RWPE1 (cell line): ENCODE measurements around the gene GRK3.
"Not testable (repeated sequence)": the region's sequence is repeated elsewhere in the genome, so short reads cannot be mapped to it uniquely, and the experiment has no call there.

ENCODE experiments used
- CTCF ChIA-PET: fragments of 350-600 bp; sonication (Branson Sonifier 250); formaldehyde crosslinking; extraction: SDS; loops from one replicate; lab custom pipeline; 2021; lab: Yijun Ruan, JAX
- POLR2A ChIA-PET: fragments of 400-600 bp; formaldehyde crosslinking; extraction: SDS; loops from one replicate; lab custom pipeline; 2020; ENCODE audit warnings: antibody characterized with exemption; ENCODE audit not compliant: low non-redundant PET; lab: Yijun Ruan, JAX
- DNase-seq: peaks from one replicate; pipeline ENCODE4 v3.0.0; 2012; ENCODE audit warnings: low spot score
- H3K27ac ChIP-seq: fragments of 450-650 bp; 2 replicates; pipeline ENCODE4 v1.5.1; 2017
- CTCF ChIP-seq: fragments of 450-650 bp; conservative IDR thresholded peaks from 2 replicates; pipeline ENCODE4 v1.5.1; 2017; ENCODE audit warnings: low read depth, mild to moderate bottlenecking

GRK3 gene

GRCh38 chr22:25621986-25622385 is 57.5 kb downstream of the GRK3 start:
- DNase-seq = no peak
- no peak overlapping the region for H3K27ac ChIP-seq
- no peak for TF ChIP-seq CTCF
- CTCF ChIA-PET = no interaction called here
- POLR2A ChIA-PET = no interaction called here

- no peak for TF ChIP-seq CTCF
- no peak overlapping the region for H3K27ac ChIP-seq
- DNase-seq = no peak
- ChIA-PET CTCF (interaction anchor here (0.6 kb wide), 1 partner anchor 722 kb away, joined by 6 read pairs; no protein-coding TSS in a partner anchor), POLR2A (no interaction called here)
Measured at GRCh38 chr22:25623310-25623734, 58.8 kb downstream of the GRK3 start.

- CTCF ChIA-PET = no interaction called here
- no peak for TF ChIP-seq CTCF
- DNase-seq = no peak
- H3K27ac ChIP-seq = no peak overlapping the region
- POLR2A ChIA-PET = no interaction called here
Measured at GRCh38 chr22:25623851-25624250, 59.4 kb downstream of the GRK3 start.

- H3K27ac ChIP-seq = no peak overlapping the region
- POLR2A ChIA-PET = no interaction called here
- CTCF ChIA-PET = no interaction called here
- no peak for TF ChIP-seq CTCF
- DNase-seq = no peak
Measured at GRCh38 chr22:25624476-25624875, 60.0 kb downstream of the GRK3 start.

GRCh38 chr22:25625747-25626623 is 61.5 kb downstream of the GRK3 start:
- DNase-seq, H3K27ac ChIP-seq, POLR2A ChIA-PET: not testable (repeated sequence)
- CTCF ChIA-PET = interaction anchor here (0.6 kb wide), 1 partner anchor 506 kb away, joined by 3 read pairs; no protein-coding TSS in a partner anchor

- H3K27ac ChIP-seq = no peak overlapping the region
- ChIA-PET POLR2A (no interaction called here), CTCF (interaction anchor here (0.6 kb wide), 1 partner anchor 505 kb away, joined by 3 read pairs; no protein-coding TSS in a partner anchor)
- TF ChIP-seq CTCF = no peak
- DNase-seq = no peak
Measured at GRCh38 chr22:25626624-25626990, 62.1 kb downstream of the GRK3 start.

GRCh38 chr22:25627271-25627852 is 62.9 kb downstream of the GRK3 start:
- no peak for TF ChIP-seq CTCF
- H3K27ac ChIP-seq = no peak overlapping the region
- ChIA-PET POLR2A (no interaction called here), CTCF (no interaction called here)
- DNase-seq = no peak
